NB4 (cell line): ENCODE results near the gene SPATA21.
"Not testable (repeated sequence)": the region's sequence is repeated elsewhere in the genome, so short reads cannot be mapped to it uniquely, and the experiment has no call there.

Experiments
- DNase-seq: peaks from one replicate; pipeline ENCODE4 v3.0.0; 2010; ENCODE audit warnings: low read depth
- H3K4me3 ChIP-seq: one replicate; pipeline ENCODE4 v1.5.1; 2011; ENCODE audit warnings: mild to moderate bottlenecking, low read depth, low read length, moderate library complexity
- CTCF ChIP-seq: IDR thresholded peaks from one replicate; pipeline ENCODE4 v1.5.1; 2012; ENCODE audit warnings: low read depth, low read length
- MAX ChIP-seq: IDR thresholded peaks from 2 replicates; pipeline ENCODE4 v1.6.1; 2011; ENCODE audit warnings: low read depth, low read length
- MYC ChIP-seq: IDR thresholded peaks from 2 replicates; pipeline ENCODE4 v1.6.1; 2011; ENCODE audit warnings: low read depth, low read length
- POLR2A ChIP-seq: IDR thresholded peaks from 2 replicates; pipeline ENCODE4 v1.6.1; 2011; ENCODE audit warnings: mild to moderate bottlenecking; ENCODE audit not compliant: insufficient read length; ENCODE audit errors: extremely low read depth

SPATA21 gene

GRCh38 chr1:16436946-16437474, at the start of gene SPATA21:
Gene SPATA21, minus strand, starts transcription at chr1:16437424. Its CDS starts 6,053 bp downstream, at chr1:16431371.
- no peak for TF ChIP-seq MYC
- DNase-seq: no peak

GRCh38 chr1:16487011-16487410, 49.8 kb upstream of the SPATA21 start:
- H3K4me3 ChIP-seq, DNase-seq: not testable (repeated sequence)

More at GRCh38 chr1:16436946-16437474, at the start of gene SPATA21:
- no peak within 1 kb of the TSS for H3K4me3 ChIP-seq

- DNase-seq, H3K4me3 ChIP-seq: not testable (repeated sequence)
These were observed 49.1 kb upstream of the SPATA21 start for GRCh38 chr1:16486316-16486715.

GRCh38 chr1:16484931-16485330, 47.7 kb upstream of the SPATA21 start:
- DNase-seq: no peak
- no peak overlapping the region for H3K4me3 ChIP-seq
- TF ChIP-seq MAX: no peak
- no peak for TF ChIP-seq CTCF
- no peak for TF ChIP-seq POLR2A
- no peak for TF ChIP-seq MYC

- no peak for TF ChIP-seq MAX
- no peak overlapping the region for H3K4me3 ChIP-seq
- DNase-seq: no peak
These were observed 47.2 kb upstream of the SPATA21 start for GRCh38 chr1:16484501-16484835.

- not testable (repeated sequence) for H3K4me3 ChIP-seq, DNase-seq
These were observed 46.6 kb upstream of the SPATA21 start for GRCh38 chr1:16483639-16484500.

GRCh38 chr1:16483146-16483545, 45.9 kb upstream of the SPATA21 start:
- H3K4me3 ChIP-seq, DNase-seq: not testable (repeated sequence)

- no peak for DNase-seq
- no peak overlapping the region for H3K4me3 ChIP-seq
- TF ChIP-seq POLR2A (no peak), CTCF (no peak), MYC (no peak), MAX (no peak)
These were observed 40.9 kb upstream of the SPATA21 start for GRCh38 chr1:16478091-16478490.

- not testable (repeated sequence) for DNase-seq, H3K4me3 ChIP-seq
These were observed 38.8 kb upstream of the SPATA21 start for GRCh38 chr1:16475771-16476770.
